Measurements from ENCODE around the gene DLL1.

- TF ChIP-seq, protein P1, sequence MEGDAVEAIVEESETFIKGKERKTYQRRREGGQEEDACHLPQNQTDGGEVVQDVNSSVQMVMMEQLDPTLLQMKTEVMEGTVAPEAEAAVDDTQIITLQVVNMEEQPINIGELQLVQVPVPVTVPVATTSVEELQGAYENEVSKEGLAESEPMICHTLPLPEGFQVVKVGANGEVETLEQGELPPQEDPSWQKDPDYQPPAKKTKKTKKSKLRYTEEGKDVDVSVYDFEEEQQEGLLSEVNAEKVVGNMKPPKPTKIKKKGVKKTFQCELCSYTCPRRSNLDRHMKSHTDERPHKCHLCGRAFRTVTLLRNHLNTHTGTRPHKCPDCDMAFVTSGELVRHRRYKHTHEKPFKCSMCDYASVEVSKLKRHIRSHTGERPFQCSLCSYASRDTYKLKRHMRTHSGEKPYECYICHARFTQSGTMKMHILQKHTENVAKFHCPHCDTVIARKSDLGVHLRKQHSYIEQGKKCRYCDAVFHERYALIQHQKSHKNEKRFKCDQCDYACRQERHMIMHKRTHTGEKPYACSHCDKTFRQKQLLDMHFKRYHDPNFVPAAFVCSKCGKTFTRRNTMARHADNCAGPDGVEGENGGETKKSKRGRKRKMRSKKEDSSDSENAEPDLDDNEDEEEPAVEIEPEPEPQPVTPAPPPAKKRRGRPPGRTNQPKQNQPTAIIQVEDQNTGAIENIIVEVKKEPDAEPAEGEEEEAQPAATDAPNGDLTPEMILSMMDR (IDR thresholded peaks at IDR 0.05): no peak
- no peak for TF ChIP-seq POLR2A (IDR thresholded peaks at IDR 0.05)
Observed at GRCh38 chr6:170271771-170272314, 19.0 kb downstream of the DLL1 start.
